PC-3 (cell line): ENCODE measurements around the gene AKAP5. TPM values are rescaled to one million over a fixed set of nuclear protein-coding genes. Genes with fewer than 3 reads are reported as not detected.

Source experiments
- ATAC-seq: fragments of 200-7000 bp; cut with Tn5 transposase; 2 replicates; pipeline ENCODE4 v1.9.1; 2020; ENCODE audit warnings: mild to moderate bottlenecking, moderate library complexity
- BruUV-seq: library from RNA; stranded (reverse); fragments of 400-500 nt; replicated peaks from 2 replicates; lab custom pipeline; 2021; lab: Mats Ljungman, UMichigan
- CTCF ChIA-PET: fragments of 300-600 bp; sonication (Branson Sonifier 250); formaldehyde crosslinking; loops from one replicate; lab custom pipeline; 2022; ENCODE audit warnings: antibody characterized with exemption; lab: Charles Lee
- POLR2A ChIA-PET: fragments of 300-600 bp; sonication (Branson Sonifier 250); formaldehyde crosslinking; loops from one replicate; lab custom pipeline; 2022; ENCODE audit warnings: antibody characterized with exemption; ENCODE audit not compliant: unreplicated experiment; lab: Charles Lee
- DNase-seq: peaks from one replicate; pipeline ENCODE4 v3.0.0-alpha.2; 2015
- H2AFZ ChIP-seq: fragments of 300-600 bp; sonication (generic); 2 replicates; pipeline ENCODE4 v1.6.0; 2016; ENCODE audit warnings: antibody characterized with exemption, low read length
- H3F3A ChIP-seq: fragments of 300-600 bp; sonication (generic); one replicate; pipeline ENCODE4 v1.6.0; 2017; ENCODE audit warnings: antibody characterized with exemption, low read length, control low read depth, mild to moderate bottlenecking; ENCODE audit not compliant: unreplicated experiment
- H3K27ac ChIP-seq: fragments of 300-600 bp; sonication (generic); 2 replicates; pipeline ENCODE4 v1.5.1; 2016; ENCODE audit warnings: mild to moderate bottlenecking, low read length
- H3K27me3 ChIP-seq: fragments of 300-600 bp; sonication (generic); 2 replicates; pipeline ENCODE4 v1.6.1; 2016; ENCODE audit warnings: low read length, mixed read lengths
- H3K36me3 ChIP-seq: fragments of 300-600 bp; sonication (generic); 2 replicates; pipeline ENCODE4 v1.6.1; 2016; ENCODE audit warnings: low read depth, mixed run types, low read length, mixed read lengths
- H3K4me1 ChIP-seq: fragments of 300-600 bp; sonication (generic); 2 replicates; pipeline ENCODE4 v1.5.1; 2016; ENCODE audit warnings: low read length; ENCODE audit not compliant: insufficient read depth
- H3K4me2 ChIP-seq: fragments of 300-600 bp; sonication (generic); 2 replicates; pipeline ENCODE4 v1.6.0; 2016; ENCODE audit warnings: low read length
- H3K4me3 ChIP-seq: fragments of 300-600 bp; sonication (generic); 2 replicates; pipeline ENCODE4 v1.5.1; 2016; ENCODE audit warnings: mild to moderate bottlenecking, low read length, mixed read lengths
- H3K79me2 ChIP-seq: fragments of 300-600 bp; sonication (generic); 2 replicates; pipeline ENCODE4 v1.6.1; 2017; ENCODE audit warnings: low read length, mixed read lengths
- H3K9ac ChIP-seq: fragments of 300-600 bp; sonication (generic); 2 replicates; pipeline ENCODE4 v1.6.0; 2016; ENCODE audit warnings: mild to moderate bottlenecking, low read length
- H3K9me2 ChIP-seq: fragments of 300-600 bp; sonication (generic); replicated peaks from 2 replicates; pipeline ENCODE4 v1.6.1; 2016; ENCODE audit warnings: mixed run types, low read length, mixed read lengths
- H3K9me3 ChIP-seq: fragments of 300-600 bp; sonication (generic); 2 replicates; pipeline ENCODE4 v1.6.1; 2016; ENCODE audit warnings: low read length, mixed read lengths
- H4K20me1 ChIP-seq: fragments of 300-600 bp; sonication (generic); 2 replicates; pipeline ENCODE4 v1.6.1; 2016; ENCODE audit warnings: low read length, mixed read lengths
- EZH2 ChIP-seq: fragments of 300-600 bp; sonication (generic); IDR thresholded peaks from one replicate; pipeline ENCODE4 v1.6.1; 2017; ENCODE audit warnings: antibody characterized with exemption, mild to moderate bottlenecking, low read length; ENCODE audit not compliant: unreplicated experiment
- EZH2phosphoT487 ChIP-seq: fragments of 300-600 bp; sonication (generic); IDR thresholded peaks from 2 replicates; pipeline ENCODE4 v1.6.1; 2018; ENCODE audit warnings: mild to moderate bottlenecking, antibody characterized with exemption, low read length, borderline replicate concordance
- intact Hi-C: fragments of 100-400 bp; cut with micrococcal nuclease; formaldehyde crosslinking; loops from 2 replicates; pipeline ENCODE4 v1.9.0; 2023
- total RNA-seq: library from RNA; depleted of rRNA; stranded (reverse); fragments of >200 nt; gene quantifications from 2 replicates; pipeline ENCODE4 v1.2.3, GENCODE V29; 2014
- TF ChIP-seq, protein P1 (sequence below): fragments of 300-600 bp; sonication (generic); conservative IDR thresholded peaks from 2 replicates; pipeline ENCODE4 v1.5.1; 2017; ENCODE audit warnings: antibody characterized with exemption, low read depth, mild to moderate bottlenecking, low read length

The AKAP5 gene
- total RNA-seq, 1 experiment from 2014 or later, result 0.58 TPM

GRCh38 chr14:64502456-64502855 is 37.2 kb downstream of the AKAP5 start:
- peak overlapping the region; percentile 82 for H3K4me3 ChIP-seq
- H3K27ac ChIP-seq, result peak overlapping the region; percentile 89
- ChIA-PET CTCF (no interaction called here), POLR2A (interaction anchor here (0.6 kb wide), 2 partner anchors 127 to 263 kb away, joined by 3 to 4 read pairs; no protein-coding TSS in a partner anchor)
- H3K4me2 ChIP-seq, result peak overlapping the region; percentile 97
- peak overlapping the region; percentile 93 for H2AFZ ChIP-seq
- H4K20me1 ChIP-seq, result peaks cover 20% of the 10 kb centered on the region
- no peaks in the 10 kb centered on the region for H3K9me2 ChIP-seq
- no peaks in the 10 kb centered on the region for H3K27me3 ChIP-seq
- TF ChIP-seq, protein P1, sequence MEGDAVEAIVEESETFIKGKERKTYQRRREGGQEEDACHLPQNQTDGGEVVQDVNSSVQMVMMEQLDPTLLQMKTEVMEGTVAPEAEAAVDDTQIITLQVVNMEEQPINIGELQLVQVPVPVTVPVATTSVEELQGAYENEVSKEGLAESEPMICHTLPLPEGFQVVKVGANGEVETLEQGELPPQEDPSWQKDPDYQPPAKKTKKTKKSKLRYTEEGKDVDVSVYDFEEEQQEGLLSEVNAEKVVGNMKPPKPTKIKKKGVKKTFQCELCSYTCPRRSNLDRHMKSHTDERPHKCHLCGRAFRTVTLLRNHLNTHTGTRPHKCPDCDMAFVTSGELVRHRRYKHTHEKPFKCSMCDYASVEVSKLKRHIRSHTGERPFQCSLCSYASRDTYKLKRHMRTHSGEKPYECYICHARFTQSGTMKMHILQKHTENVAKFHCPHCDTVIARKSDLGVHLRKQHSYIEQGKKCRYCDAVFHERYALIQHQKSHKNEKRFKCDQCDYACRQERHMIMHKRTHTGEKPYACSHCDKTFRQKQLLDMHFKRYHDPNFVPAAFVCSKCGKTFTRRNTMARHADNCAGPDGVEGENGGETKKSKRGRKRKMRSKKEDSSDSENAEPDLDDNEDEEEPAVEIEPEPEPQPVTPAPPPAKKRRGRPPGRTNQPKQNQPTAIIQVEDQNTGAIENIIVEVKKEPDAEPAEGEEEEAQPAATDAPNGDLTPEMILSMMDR, result no peak
- TF ChIP-seq EZH2phosphoT487 (no peak), EZH2 (no peak)
- 0 out of 2 replicates have a peak, but pooled peaks cover 6% of the 10 kb centered on the region for H3K36me3 ChIP-seq
- no peak for ATAC-seq
- no TSS peak for BruUV-seq
- H3K9me3 ChIP-seq, result no peaks in the 10 kb centered on the region
- H3K9ac ChIP-seq, result peak overlapping the region; percentile 88
- DNase-seq, result peak; percentile 43
- intact Hi-C loops, result loop anchor here (5.0 to 10.0 kb wide), 2 partner anchors 110 to 158 kb away; no protein-coding TSS in a partner anchor
- H3F3A ChIP-seq, result peaks cover 6% of the 10 kb centered on the region
- peaks cover 74% of the 10 kb centered on the region for H3K79me2 ChIP-seq
- H3K4me1 ChIP-seq, result peaks cover 31% of the 10 kb centered on the region

DNA sequence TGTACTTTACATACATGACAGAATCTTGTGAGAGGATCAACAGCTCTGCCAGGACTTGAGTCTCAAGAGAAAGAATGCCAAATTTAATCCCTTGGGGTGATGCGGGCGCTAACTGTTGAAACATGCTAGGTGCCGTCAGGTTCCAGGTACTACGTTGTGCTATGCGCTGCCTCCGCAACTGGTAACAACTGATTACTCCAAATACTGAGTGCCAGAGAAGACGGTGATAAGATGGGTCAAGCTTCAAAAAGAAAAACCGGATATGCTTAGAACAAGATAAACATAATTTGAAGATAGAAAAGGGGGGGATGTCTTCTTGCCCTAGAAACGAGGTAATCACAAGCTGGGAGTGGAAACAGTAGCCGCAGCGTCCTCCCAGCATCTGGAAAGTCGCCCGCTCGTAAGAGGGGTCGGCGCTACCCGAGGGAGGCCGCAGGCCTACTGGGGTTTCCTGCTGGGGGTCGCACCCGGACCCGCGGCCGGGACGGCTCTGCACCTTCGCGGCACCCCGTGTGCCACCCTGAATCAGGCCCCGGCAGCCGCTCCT is 37.7 kb downstream of the AKAP5 start:
- Histone ChIP-seq H3K9ac (peak overlapping the region; percentile 88), H4K20me1 (peaks cover 25% of the 10 kb centered on the region), H3F3A (peaks cover 6% of the 10 kb centered on the region), H3K4me2 (peak overlapping the region; percentile 97), H3K27me3 (no peaks in the 10 kb centered on the region), H3K9me2 (no peaks in the 10 kb centered on the region), H2AFZ (peak overlapping the region; percentile 93), H3K4me3 (peak overlapping the region; percentile 82), H3K4me1 (peaks cover 36% of the 10 kb centered on the region), H3K79me2 (peaks cover 79% of the 10 kb centered on the region), H3K27ac (peak overlapping the region; percentile 89), H3K9me3 (no peaks in the 10 kb centered on the region), H3K36me3 (0 out of 2 replicates have a peak, but pooled peaks cover 1% of the 10 kb centered on the region)
- intact Hi-C loops, result loop anchor here (1.0 to 10.0 kb wide), 4 partner anchors 37 to 158 kb away; partner anchors contain the start of gene HSPA2
- ChIA-PET POLR2A (interaction anchor here (0.6 to 0.7 kb wide), 4 partner anchors 12 to 389 kb away, joined by 4 to 20 read pairs (median 8); no protein-coding TSS in a partner anchor), CTCF (no interaction called here)
- TF ChIP-seq EZH2phosphoT487 (no peak), EZH2 (no peak)
- TF ChIP-seq, protein P1, result no peak
- ATAC-seq, result no peak
- TSS peak; percentile 38 for BruUV-seq
- peak; percentile 31 for DNase-seq
